H1 (cell line): ENCODE results near the gene TPRN. TPM values are rescaled to one million over a fixed set of nuclear protein-coding genes. Genes with fewer than 3 reads are reported as not detected.
A peak's percentile ranks its signal among the peaks of the same experiment; 100 is the strongest.

Experiments
- CTCF ChIA-PET: fragments of 300-600 bp; sonication (Branson Sonifier 250); formaldehyde crosslinking; loops from one replicate; lab custom pipeline; 2021; ENCODE audit not compliant: partially characterized antibody; lab: Charles Lee
- POLR2A ChIA-PET: fragments of 300-600 bp; sonication (Branson Sonifier 250); formaldehyde crosslinking; loops from one replicate; lab custom pipeline; 2021; ENCODE audit warnings: inconsistent platforms; ENCODE audit not compliant: partially characterized antibody; lab: Charles Lee
- DNase-seq, 2 experiments: peaks; one replicate each; pipeline versions ENCODE4 v3.0.0 to v3.0.0-alpha.2; 2010 to 2022; ENCODE audit warnings: low spot score in 2 of 2, low read depth in 1 of 2, mixed read lengths in 1 of 2
- FAIRE-seq: peaks from 2 replicates; lab custom pipeline; 2011; peaks lifted over from hg19 to GRCh38; lab: Jason Lieb, UNC
- H2AFZ ChIP-seq: 2 replicates; pipeline ENCODE4 v1.8.1; 2012; ENCODE audit warnings: low read length, inconsistent platforms
- H2AK5ac ChIP-seq: 2 replicates; pipeline ENCODE4 v1.6.1; 2013; ENCODE audit warnings: low read depth, low read length
- H2BK120ac ChIP-seq: replicated peaks from 2 replicates; pipeline ENCODE3; 2013; ENCODE audit warnings: low read depth, low read length, inconsistent platforms
- H2BK12ac ChIP-seq: 2 replicates; pipeline ENCODE4 v1.6.1; 2013; ENCODE audit warnings: low read depth, low read length
- H2BK15ac ChIP-seq: 2 replicates; pipeline ENCODE4 v1.6.1; 2013; ENCODE audit warnings: low read length
- H2BK20ac ChIP-seq: 2 replicates; pipeline ENCODE4 v1.6.1; 2013; ENCODE audit warnings: low read length
- H2BK5ac ChIP-seq: 2 replicates; pipeline ENCODE4 v1.6.1; 2013; ENCODE audit warnings: low read depth, low read length
- H3K14ac ChIP-seq: 2 replicates; pipeline ENCODE4 v1.6.1; 2013; ENCODE audit warnings: inconsistent platforms; ENCODE audit not compliant: insufficient read length
- H3K18ac ChIP-seq: 2 replicates; pipeline ENCODE4 v1.6.1; 2013; ENCODE audit warnings: low read length; ENCODE audit errors: extremely low read depth
- H3K23ac ChIP-seq: 2 replicates; pipeline ENCODE4 v1.6.1; 2013; ENCODE audit warnings: inconsistent platforms; ENCODE audit not compliant: insufficient read length
- H3K23me2 ChIP-seq: 2 replicates; pipeline ENCODE4 v1.6.1; 2013; ENCODE audit warnings: low read depth, low read length
- H3K27ac ChIP-seq: 2 replicates; pipeline ENCODE4 v1.6.1; 2011; ENCODE audit warnings: low read depth, low read length, inconsistent platforms
- H3K27me3 ChIP-seq, 4 experiments: replicated peaks in 1 of 4; 1 replicate in 1 of 4; 2 replicates in 3 of 4; pipeline versions ENCODE4 v1.6.1 to v1.8.1; 2011 to 2013; ENCODE audit warnings: low read length in 3 of 4, mild to moderate bottlenecking in 3 of 4, inconsistent platforms in 2 of 4, mixed read lengths in 2 of 4, moderate library complexity in 1 of 4; ENCODE audit not compliant: control insufficient read depth in 3 of 4, insufficient read depth in 3 of 4; ENCODE audit errors: extremely low read depth in 1 of 4
- H3K36me3 ChIP-seq, 4 experiments: 2 replicates each; pipeline versions ENCODE4 v1.6.1 to v1.8.1; 2011 to 2013; ENCODE audit warnings: mild to moderate bottlenecking in 4 of 4, low read length in 3 of 4, moderate library complexity in 2 of 4, control low read depth in 1 of 4, inconsistent platforms in 1 of 4; ENCODE audit not compliant: insufficient read depth in 4 of 4, control insufficient read depth in 2 of 4
- H3K4ac ChIP-seq: replicated peaks from 2 replicates; pipeline ENCODE3; 2013; ENCODE audit warnings: low read length, low read depth, mixed read lengths, inconsistent platforms; ENCODE audit not compliant: insufficient read length
- H3K4me1 ChIP-seq, 4 experiments: replicated peaks in 1 of 4; 1 replicate in 1 of 4; 2 replicates in 3 of 4; pipeline versions ENCODE4 v1.6.1 to v1.8.1; 2011 to 2013; ENCODE audit warnings: low read length in 3 of 4, inconsistent platforms in 2 of 4, mixed read lengths in 1 of 4; ENCODE audit not compliant: insufficient read depth in 4 of 4, control insufficient read depth in 3 of 4
- H3K4me2 ChIP-seq, 2 experiments: 2 replicates each; pipeline versions ENCODE4 v1.6.1 to v1.8.1; 2011 to 2013; ENCODE audit warnings: low read depth in 2 of 2, low read length in 2 of 2, control low read depth in 1 of 2, inconsistent platforms in 1 of 2, mild to moderate bottlenecking in 1 of 2; ENCODE audit not compliant: insufficient read depth in 1 of 2
- H3K4me3 ChIP-seq, 4 experiments: fragments of 200-600, 300-600 bp in 1 of 4; sonication (generic), shearing (Covaris generic), sonication (Bioruptor Twin) in 1 of 4; 2 replicates each; pipeline versions ENCODE4 v1.5.1 to v1.8.1; 2011 to 2016; ENCODE audit warnings: low read length in 4 of 4, low read depth in 3 of 4, control low read depth in 2 of 4, inconsistent platforms in 2 of 4, mild to moderate bottlenecking in 2 of 4, mixed read lengths in 1 of 4, moderate library complexity in 1 of 4; ENCODE audit not compliant: insufficient read depth in 2 of 4; ENCODE audit errors: extremely low read depth in 1 of 4
- H3K56ac ChIP-seq: replicated peaks from 2 replicates; pipeline ENCODE3; 2013; ENCODE audit warnings: low read depth, mild to moderate bottlenecking, mixed read lengths, low read length, inconsistent platforms; ENCODE audit not compliant: insufficient read length
- H3K79me1 ChIP-seq: 2 replicates; pipeline ENCODE4 v1.6.1; 2013; ENCODE audit warnings: low read depth, low read length, control low read depth
- H3K79me2 ChIP-seq, 2 experiments: 2 replicates each; pipeline versions ENCODE4 v1.6.1 to v1.8.1; 2012 to 2013; ENCODE audit warnings: low read length in 2 of 2, mild to moderate bottlenecking in 2 of 2, inconsistent platforms in 1 of 2; ENCODE audit not compliant: insufficient read depth in 2 of 2, control insufficient read depth in 1 of 2
- H3K9ac ChIP-seq, 4 experiments: replicated peaks in 1 of 4; 1 replicate in 1 of 4; 2 replicates in 3 of 4; pipeline versions ENCODE4 v1.6.1 to v1.8.1; 2011 to 2013; ENCODE audit warnings: low read depth in 3 of 4, low read length in 3 of 4, control low read depth in 2 of 4, mild to moderate bottlenecking in 2 of 4, moderate library complexity in 2 of 4, inconsistent platforms in 1 of 4; ENCODE audit errors: extremely low read depth in 1 of 4
- H3K9me3 ChIP-seq, 2 experiments: 2 replicates each; pipeline versions ENCODE4 v1.6.1 to v1.8.1; 2012 to 2013; ENCODE audit warnings: mild to moderate bottlenecking in 2 of 2, moderate library complexity in 2 of 2, control low read depth in 1 of 2, inconsistent platforms in 1 of 2, low read depth in 1 of 2, low read length in 1 of 2, mixed read lengths in 1 of 2; ENCODE audit not compliant: insufficient read depth in 2 of 2
- H4K20me1 ChIP-seq, 2 experiments: replicated peaks in 1 of 2; 2 replicates each; pipeline versions ENCODE3 to v1.8.1; 2011 to 2013; ENCODE audit warnings: inconsistent platforms in 2 of 2, low read length in 2 of 2, mild to moderate bottlenecking in 1 of 2; ENCODE audit not compliant: insufficient read depth in 2 of 2, control insufficient read depth in 1 of 2
- H4K5ac ChIP-seq: 2 replicates; pipeline ENCODE4 v1.6.1; 2013; ENCODE audit warnings: low read length, low read depth, mixed read lengths, inconsistent platforms; ENCODE audit not compliant: insufficient read length
- H4K8ac ChIP-seq: 2 replicates; pipeline ENCODE4 v1.8.0; 2013; ENCODE audit warnings: mild to moderate bottlenecking, moderate library complexity, low read length, inconsistent platforms; ENCODE audit not compliant: insufficient read depth; ENCODE audit errors: extremely low read depth
- H4K91ac ChIP-seq: replicated peaks from 2 replicates; pipeline ENCODE3; 2013; ENCODE audit warnings: low read length, mixed read lengths, inconsistent platforms; ENCODE audit not compliant: insufficient read length
- CTBP2 ChIP-seq: IDR thresholded peaks from 2 replicates; pipeline ENCODE4 v1.7.0; 2011; ENCODE audit warnings: borderline replicate concordance, mild to moderate bottlenecking, moderate library complexity, mixed read lengths, low read length; ENCODE audit not compliant: insufficient read depth, insufficient read length
- HDAC2 ChIP-seq, 2 experiments: fragments of 300-600 bp in 1 of 2; sonication (generic) in 1 of 2; IDR thresholded peaks; 2 replicates each; pipeline ENCODE4 v1.6.1; 2011 to 2012; ENCODE audit warnings: low read depth in 2 of 2, low read length in 2 of 2, mild to moderate bottlenecking in 2 of 2, moderate library complexity in 2 of 2, borderline replicate concordance in 1 of 2, inconsistent platforms in 1 of 2
- JUND ChIP-seq: IDR thresholded peaks from 2 replicates; pipeline ENCODE4 v1.6.1; 2011; ENCODE audit warnings: mild to moderate bottlenecking, improper control_type of control experiment, low read length
- KDM1A ChIP-seq: fragments of 200-600, 300-600 bp; sonication (generic); IDR thresholded peaks from 2 replicates; pipeline ENCODE4 v1.7.1; 2016; ENCODE audit warnings: mild to moderate bottlenecking, low read length, borderline replicate concordance
- PHF8 ChIP-seq: fragments of 200-600 bp; sonication (generic); conservative IDR thresholded peaks from 2 replicates; pipeline ENCODE4 v1.7.1; 2012; ENCODE audit warnings: low read depth, mild to moderate bottlenecking, inconsistent platforms, low read length, moderate library complexity
- TAF7 ChIP-seq: optimal IDR thresholded peaks from 2 replicates; pipeline ENCODE3; 2011; ENCODE audit warnings: low read depth, mild to moderate bottlenecking, inconsistent platforms, low read length, moderate library complexity, borderline replicate concordance
- TEAD4 ChIP-seq: IDR thresholded peaks from 2 replicates; pipeline ENCODE4 v1.6.1; 2012; ENCODE audit warnings: low read depth, low read length, inconsistent platforms, mixed read lengths
- WGBS, 2 experiments: shearing (Covaris generic) in 1 of 2; methylation state at CpG; one replicate each; pipeline versions ENCODE4 v1.1.6 to v1.1.7; 2013 to 2015; ENCODE audit warnings: low lambda C conversion rate in 2 of 2, mixed read lengths in 2 of 2, inconsistent platforms in 1 of 2, low coverage in 1 of 2, missing lambda C conversion rate in 1 of 2; ENCODE audit not compliant: insufficient replicate concordance in 2 of 2, insufficient coverage in 1 of 2, insufficient read length in 1 of 2; ENCODE audit errors: extremely low coverage in 1 of 2, missing lambda C conversion rate in 1 of 2; 5-methylcytosine and 5-hydroxymethylcytosine counted together
- polyA plus RNA-seq, 7 experiments: library from polyadenylated mRNA; depleted of rRNA in 3 of 7; stranded (reverse) in 5 of 7; unstranded in 2 of 7; fragments of >200 nt in 5 of 7; fragments of 200-250 nt in 2 of 7; gene quantifications; 1 replicate in 5 of 7; 2 replicates in 1 of 7; 4 replicates in 1 of 7; pipeline versions ENCODE4 v1.2.1 to v1.2.3, GENCODE V29; 2011 to 2013; ENCODE audit warnings: missing spikeins in 2 of 7, mixed read lengths in 2 of 7
- total RNA-seq: library from RNA; stranded (reverse); fragmentation: NEBNext Ultra II Directional; extraction: Animal tissue kit (Norgen Biotek cat#: 25700); gene quantifications from 2 replicates; pipeline ENCODE4 v1.2.1, GENCODE V29; 2021

TPRN gene
- total and polyA plus RNA-seq, 2 of the 8 experiments (the other 6 are each of a cell fraction or from before 2014, with no cell fraction given), result 9.7 to 23.2 TPM

DNA sequence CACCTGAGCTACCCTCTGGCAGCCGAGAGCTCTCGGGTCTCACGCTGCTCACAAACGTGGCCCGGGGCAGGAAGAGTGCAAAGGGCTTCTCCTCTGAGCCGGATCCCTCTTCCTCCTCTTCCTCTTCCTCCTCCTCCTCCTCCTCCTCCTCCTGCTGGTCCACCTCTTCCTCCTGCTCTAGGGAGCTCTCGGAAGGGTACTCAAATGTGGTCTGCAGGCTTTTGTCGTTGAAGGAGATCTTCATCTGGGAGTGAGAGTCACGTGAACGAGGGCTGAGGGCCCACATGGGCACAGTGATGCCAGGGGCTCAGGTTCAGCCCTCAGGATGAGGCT is 8.1 kb downstream of the TPRN start:
- Histone ChIP-seq H2BK15ac (no peak overlapping the region), H3K79me1 (peaks cover 10% of the 10 kb centered on the region), H3K9me3 (no peaks in the 10 kb centered on the region), H4K5ac (no peak overlapping the region), H3K79me2 (peaks cover 0 to 24% of the 10 kb centered on the region in 2 experiments; a peak in 1 of 4 replicates), H3K4me2 (no peak overlapping the region), H3K27me3 (no peaks in the 10 kb centered on the region), H4K8ac (peak overlapping the region; percentile 46; the same call in 1 of the 2 replicates), H4K91ac (no peak overlapping the region), H3K36me3 (peaks cover 0 to 4% (median 1%) of the 10 kb centered on the region in 4 experiments; a peak in 2 of 8 replicates), H3K18ac (no peak overlapping the region), H3K4me3 (no peak overlapping the region), H2BK12ac (no peak overlapping the region), H2BK120ac (no peak overlapping the region), H3K4me1 (peaks cover 0 to 29% (median 9%) of the 10 kb centered on the region in 4 experiments; a peak in 6 of 7 replicates), H3K9ac (no peak overlapping the region), H3K23ac (no peak overlapping the region), H3K4ac (no peak overlapping the region), H3K23me2 (peaks cover 8% of the 10 kb centered on the region; the same call in 1 of the 2 replicates), H4K20me1 (peaks cover 15 to 32% of the 10 kb centered on the region in 2 experiments), H3K14ac (no peak overlapping the region), H2BK20ac (no peak overlapping the region), H2AFZ (no peak overlapping the region), H3K56ac (no peak overlapping the region), H2BK5ac (no peak overlapping the region), H2AK5ac (no peak overlapping the region), H3K27ac (no peak overlapping the region)
- FAIRE-seq, result no peak
- CTCF ChIA-PET, result interaction anchor here (1.1 to 14.0 kb wide), 5 partner anchors 15 to 62 kb away, joined by 3 to 204 read pairs (median 4); partner anchors contain the start of genes CYSRT1, LRRC26, RNF208 and RNF224
- 88% methylated on average over 10 of the region's 10 CpGs; no CpG with 5 or more reads in 1 of the 2 experiments for WGBS, 2 experiments
- no peak for DNase-seq
- no peak for TF ChIP-seq PHF8
- no peak for TF ChIP-seq HDAC2 (IDR thresholded peaks at IDR 0.05; ENCODE audit: borderline replicate concordance in 1 of 2, low read depth in 2 of 2, low read length in 2 of 2)
- no peak for TF ChIP-seq JUND
- TF ChIP-seq CTBP2, result no peak
- no peak for TF ChIP-seq TAF7
- TF ChIP-seq TEAD4, result no peak
- no peak for TF ChIP-seq KDM1A
- POLR2A ChIA-PET, result interaction anchor here (0.6 to 11.0 kb wide), 7 partner anchors 10 to 67 kb away, joined by 3 to 107 read pairs (median 3); partner anchors contain the start of genes NDOR1, RNF224, TMEM203 and TUBB4B
